Heart right ventricle (tissue), 16 donors: ENCODE data around the gene WFS1. TPM values are rescaled to one million over a fixed set of nuclear protein-coding genes. Genes with fewer than 3 reads are reported as not detected.

ENCODE experiments used
- ATAC-seq, 8 donors: fragments of 200-7000 bp; cut with Tn5 transposase; one replicate each; pipeline ENCODE4 v1.9.1; 2020; ENCODE audit warnings: mild to moderate bottlenecking in 8 of 8, moderate library complexity in 8 of 8, moderate number of reproducible peaks in 1 of 8
- DNase-seq, 2 donors: peaks; one replicate each; pipeline ENCODE4 v3.0.0-alpha.2; 2020
- H3K27ac ChIP-seq, 10 donors: fragments of 200-600 bp; sonication (generic) in 2 of 10; one replicate each; pipeline versions ENCODE4 v1.5.0 to v1.8.0; 2020 to 2022; ENCODE audit warnings: mild to moderate bottlenecking in 3 of 10
- H3K27me3 ChIP-seq, 7 donors: fragments of 200-600 bp; one replicate each; pipeline ENCODE4 v1.8.0; 2021 to 2022; ENCODE audit warnings: mild to moderate bottlenecking in 2 of 7
- H3K36me3 ChIP-seq, 9 donors: fragments of 200-600 bp; sonication (generic) in 1 of 9; one replicate each; pipeline versions ENCODE4 v1.5.0 to v1.8.0; 2020 to 2022; ENCODE audit warnings: mild to moderate bottlenecking in 2 of 9
- H3K4me1 ChIP-seq, 9 donors: fragments of 200-600 bp; sonication (generic) in 1 of 9; one replicate each; pipeline versions ENCODE4 v1.5.0 to v1.8.0; 2020 to 2022; ENCODE audit warnings: mild to moderate bottlenecking in 4 of 9
- H3K4me3 ChIP-seq, 10 donors: fragments of 200-600 bp; sonication (generic) in 2 of 10; one replicate each; pipeline versions ENCODE4 v1.5.0 to v1.8.0; 2020 to 2022; ENCODE audit warnings: mild to moderate bottlenecking in 7 of 10, moderate library complexity in 2 of 10
- H3K9me3 ChIP-seq, 11 donors: fragments of 200-600 bp in 10 of 11; sonication (generic) in 2 of 11; one replicate each; pipeline versions ENCODE4 v1.5.0 to v1.8.0; 2013 to 2022; ENCODE audit warnings: mild to moderate bottlenecking in 2 of 11, control low read depth in 1 of 11, moderate library complexity in 1 of 11
- WGBS, 2 donors: extraction: QIAGEN DNeasy Blood & Tissue Kit; methylation state at CpG; one replicate each; pipeline ENCODE4 v1.1.7; 2013; ENCODE audit warnings: inconsistent platforms in 1 of 2; 5-methylcytosine and 5-hydroxymethylcytosine counted together
- intact Hi-C, 10 donors: fragments of 100-400 bp; cut with DNase I; formaldehyde crosslinking; loops; one replicate each; pipeline versions ENCODE4 v1.11.1 to v1.14.2; 2022
- polyA plus RNA-seq, 2 donors: library from polyadenylated mRNA; stranded (reverse); fragments of 200-250 nt; gene quantifications; one replicate each; pipeline ENCODE4 v1.2.3, GENCODE V29; 2013
- total RNA-seq, 10 donors: library from RNA; stranded (reverse); fragmentation: NEBNext Ultra II Directional in 3 of 10; extraction: Animal tissue kit (Norgen Biotek cat#: 25700) in 3 of 10; gene quantifications; one replicate each; pipeline versions ENCODE4 v1.2.1 to v1.2.4, GENCODE V29; 2021 to 2023
- TF ChIP-seq, protein P1 (sequence below), 9 donors: fragments of 200-600 bp; sonication (generic) in 2 of 9; IDR thresholded peaks; one replicate each; pipeline versions ENCODE4 v1.5.0 to v1.8.0; 2021 to 2022; ENCODE audit warnings: antibody characterized with exemption in 9 of 9, mild to moderate bottlenecking in 5 of 9, moderate library complexity in 1 of 9
- donor health status: Arrhythmogenic right ventricular cardiomyopathy.
- donor health status: ischemic (EF 13 %, LVEDD 7.1; RV severe dilation, severe dysfunction).
- donor health status: healthy with polysubstance abuse.
- donor health status: DM: no; HTN: yes; CAD: no.
- donor health status: DM: no; HTN: no; CAD: no.
- donor health status: ischemic (EF 25% LVEDD 6.9; RV normal size, moderate dysfunction).
- donor health status: ischemic (EF 25% LVEDD 5.7; RV mildly dilated, moderate dysfunction).
- donor health status: healthy.
- donor health status: DM: yes; HTN: yes; CAD: no.
- donor health status: Ischemic cardiomyopathy.
- donor health status: ischemic (EF 35%, LVEDD 5.7; RV mildly dilated, moderate dysfunction).
- donor health status: nonischemic (EF 11% LVEDD 7.7; RV severe dilation, severe dysfunction).
- donor health status: DM: yes; HTN: yes; CAD: no.
- donor health status: PGD.
- donor health status: ischemic (EF 29% LVEDD 5.4; RV normal size, mild dysfunction).
- donor health status: nonischemic (EF 23%, LVEDD 6.1; RV moderate dilation, normal function).

The WFS1 gene
- total and polyA plus RNA-seq, 12 donors = 35.0 to 119 (median 69.4) TPM

DNA sequence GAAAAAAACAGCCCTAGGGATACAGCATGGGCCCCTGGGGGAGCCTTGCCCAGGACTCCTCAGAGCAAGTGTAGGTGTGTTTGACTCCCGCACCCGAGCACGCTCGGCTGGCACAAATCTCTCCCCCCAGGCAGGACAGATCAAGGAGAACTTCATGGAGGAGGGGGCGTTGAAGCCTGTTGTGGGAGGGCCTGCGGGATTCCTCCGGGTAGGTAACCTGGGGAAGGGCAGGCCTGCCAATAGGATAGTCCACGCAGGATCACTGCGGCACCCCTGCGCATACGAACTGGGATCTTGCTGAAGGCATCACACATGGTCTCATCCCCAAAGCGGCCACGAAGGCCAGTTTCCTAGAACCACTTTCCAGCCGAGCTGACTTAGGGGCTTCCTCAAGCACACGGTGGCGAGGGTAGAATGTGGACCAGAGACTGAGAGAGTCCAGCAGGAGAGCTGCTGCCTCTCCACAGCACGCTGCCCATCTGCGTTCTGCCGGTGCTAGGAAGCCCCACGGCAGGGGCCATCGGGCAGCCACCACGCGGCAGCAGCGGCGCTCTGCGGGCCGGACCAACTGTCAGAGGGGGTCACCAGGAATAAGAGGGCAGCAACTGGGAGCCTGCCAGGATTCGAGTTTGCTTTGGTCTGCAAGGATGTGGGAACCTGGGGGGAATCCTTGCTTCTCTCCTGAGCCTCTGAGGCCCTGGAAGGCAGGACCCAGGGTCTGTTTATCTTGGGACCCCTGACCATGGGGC lies 56.8 kb downstream of the WFS1 start:
- Histone ChIP-seq H3K4me1 (peaks cover 0 to 23% (median 5%) of the 10 kb centered on the region in 9 donors), H3K9me3 (peaks cover 0 to 3% (median 0%) of the 10 kb centered on the region in 11 donors), H3K27ac (peak overlapping the region in 3 of 10 donors; percentile 76 to 84 (median 79)), H3K27me3 (peaks cover 0 to 18% (median 9%) of the 10 kb centered on the region in 7 donors), H3K4me3 (no peak overlapping the region), H3K36me3 (no peaks in the 10 kb centered on the region)
- no peak for DNase-seq
- TF ChIP-seq, protein P1, sequence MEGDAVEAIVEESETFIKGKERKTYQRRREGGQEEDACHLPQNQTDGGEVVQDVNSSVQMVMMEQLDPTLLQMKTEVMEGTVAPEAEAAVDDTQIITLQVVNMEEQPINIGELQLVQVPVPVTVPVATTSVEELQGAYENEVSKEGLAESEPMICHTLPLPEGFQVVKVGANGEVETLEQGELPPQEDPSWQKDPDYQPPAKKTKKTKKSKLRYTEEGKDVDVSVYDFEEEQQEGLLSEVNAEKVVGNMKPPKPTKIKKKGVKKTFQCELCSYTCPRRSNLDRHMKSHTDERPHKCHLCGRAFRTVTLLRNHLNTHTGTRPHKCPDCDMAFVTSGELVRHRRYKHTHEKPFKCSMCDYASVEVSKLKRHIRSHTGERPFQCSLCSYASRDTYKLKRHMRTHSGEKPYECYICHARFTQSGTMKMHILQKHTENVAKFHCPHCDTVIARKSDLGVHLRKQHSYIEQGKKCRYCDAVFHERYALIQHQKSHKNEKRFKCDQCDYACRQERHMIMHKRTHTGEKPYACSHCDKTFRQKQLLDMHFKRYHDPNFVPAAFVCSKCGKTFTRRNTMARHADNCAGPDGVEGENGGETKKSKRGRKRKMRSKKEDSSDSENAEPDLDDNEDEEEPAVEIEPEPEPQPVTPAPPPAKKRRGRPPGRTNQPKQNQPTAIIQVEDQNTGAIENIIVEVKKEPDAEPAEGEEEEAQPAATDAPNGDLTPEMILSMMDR (IDR thresholded peaks at IDR 0.05) = no peak
- 92 to 93% methylated on average over 28 of the region's 28 CpGs for WGBS, 2 donors
- ATAC-seq = no peak
- intact Hi-C loops = loop anchor here in 9 of 10 donors (1.0 to 5.0 kb wide), 7 partner anchors 62 to 329 kb away; no protein-coding TSS in a partner anchor

DNA sequence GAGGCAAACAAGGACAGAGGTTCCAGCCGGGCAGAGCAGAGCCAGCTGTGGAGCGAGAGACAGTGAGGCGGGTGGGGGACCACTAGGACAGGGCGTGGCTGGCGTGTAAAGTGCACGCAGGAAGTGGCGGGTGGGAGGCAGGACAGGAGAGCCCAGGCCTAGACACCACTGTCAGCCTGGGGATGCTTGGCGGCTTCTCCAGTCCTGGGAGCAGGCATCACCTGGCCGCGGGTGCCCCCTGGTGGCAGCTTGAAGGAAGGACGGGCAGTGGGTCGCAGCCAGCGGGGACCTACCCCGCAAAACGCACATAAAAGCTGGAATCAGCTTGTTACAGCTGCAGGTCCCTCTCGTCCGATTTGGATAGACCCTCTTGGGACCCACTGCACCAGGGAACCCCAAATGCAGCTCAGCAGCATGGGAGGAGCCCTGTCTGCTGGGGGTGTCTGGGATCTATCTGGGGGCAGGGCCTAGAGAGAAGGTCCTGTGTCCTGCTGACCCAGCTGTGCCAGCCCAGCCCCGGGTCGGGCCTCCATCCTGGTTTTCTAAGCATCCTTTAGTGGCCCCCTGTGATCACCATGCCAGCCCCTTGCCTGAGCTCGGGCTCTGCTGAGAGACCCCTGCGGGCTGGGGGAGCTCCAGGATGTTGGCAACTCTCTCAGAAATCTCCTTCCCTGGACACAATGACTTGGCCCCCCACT lies 57.7 kb downstream of the WFS1 start:
- Histone ChIP-seq H3K4me1 (peaks cover 0 to 23% (median 5%) of the 10 kb centered on the region in 9 donors), H3K9me3 (peaks cover 0 to 4% (median 0%) of the 10 kb centered on the region in 11 donors), H3K27ac (no peak overlapping the region), H3K27me3 (peaks cover 0 to 18% (median 9%) of the 10 kb centered on the region in 7 donors), H3K36me3 (no peaks in the 10 kb centered on the region), H3K4me3 (no peak overlapping the region)
- WGBS, 2 donors = 11 to 13% methylated on average over 21 of the region's 21 CpGs
- TF ChIP-seq, protein P1 (IDR thresholded peaks at IDR 0.05) = peak; percentile 94 to 99 (median 95)
- intact Hi-C loops = loop anchor here in 9 of 10 donors (1.0 to 5.0 kb wide), 7 partner anchors 63 to 330 kb away; no protein-coding TSS in a partner anchor
- DNase-seq (peak; percentile 73 to 84), ATAC-seq (peak; percentile 61 to 85 (median 71))

DNA sequence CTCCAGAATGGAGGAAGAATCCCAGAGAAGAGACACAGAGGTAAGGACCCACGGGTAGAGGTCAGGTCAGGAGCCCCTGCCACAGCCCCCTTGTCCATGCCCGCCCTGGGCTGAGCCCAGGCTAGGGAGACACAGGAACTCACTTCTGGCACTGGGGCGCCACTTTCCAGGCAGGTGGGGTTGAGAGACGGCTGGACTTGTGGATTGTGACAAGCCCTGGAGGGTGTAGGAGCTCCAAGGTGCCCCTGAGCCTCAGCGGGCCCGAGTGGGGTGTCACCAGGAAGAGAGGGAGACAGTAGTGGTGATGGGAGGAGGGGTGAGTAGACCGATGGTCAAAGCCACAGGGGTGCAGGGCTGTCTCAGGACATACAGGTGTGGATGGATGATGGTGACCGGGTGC lies 58.9 kb downstream of the WFS1 start:
- ATAC-seq (no peak), DNase-seq (no peak)
- H3K27me3 ChIP-seq = peaks cover 0 to 18% (median 9%) of the 10 kb centered on the region in 7 donors
- H3K4me3 ChIP-seq = no peak overlapping the region
- peaks cover 0 to 4% (median 0%) of the 10 kb centered on the region in 11 donors for H3K9me3 ChIP-seq
- TF ChIP-seq, protein P1 (IDR thresholded peaks at IDR 0.05) = no peak
- H3K4me1 ChIP-seq = peaks cover 0 to 23% (median 5%) of the 10 kb centered on the region in 9 donors
- WGBS, 2 donors = 70 to 74% methylated on average over 8 of the region's 8 CpGs
- intact Hi-C loops = loop anchor here in 5 of 10 donors (2.0 to 5.0 kb wide), 4 partner anchors 66 to 331 kb away; no protein-coding TSS in a partner anchor
- no peaks in the 10 kb centered on the region for H3K36me3 ChIP-seq
- H3K27ac ChIP-seq = no peak overlapping the region
